ENCODE results near the gene TBX19.

The TBX19 gene

DNA sequence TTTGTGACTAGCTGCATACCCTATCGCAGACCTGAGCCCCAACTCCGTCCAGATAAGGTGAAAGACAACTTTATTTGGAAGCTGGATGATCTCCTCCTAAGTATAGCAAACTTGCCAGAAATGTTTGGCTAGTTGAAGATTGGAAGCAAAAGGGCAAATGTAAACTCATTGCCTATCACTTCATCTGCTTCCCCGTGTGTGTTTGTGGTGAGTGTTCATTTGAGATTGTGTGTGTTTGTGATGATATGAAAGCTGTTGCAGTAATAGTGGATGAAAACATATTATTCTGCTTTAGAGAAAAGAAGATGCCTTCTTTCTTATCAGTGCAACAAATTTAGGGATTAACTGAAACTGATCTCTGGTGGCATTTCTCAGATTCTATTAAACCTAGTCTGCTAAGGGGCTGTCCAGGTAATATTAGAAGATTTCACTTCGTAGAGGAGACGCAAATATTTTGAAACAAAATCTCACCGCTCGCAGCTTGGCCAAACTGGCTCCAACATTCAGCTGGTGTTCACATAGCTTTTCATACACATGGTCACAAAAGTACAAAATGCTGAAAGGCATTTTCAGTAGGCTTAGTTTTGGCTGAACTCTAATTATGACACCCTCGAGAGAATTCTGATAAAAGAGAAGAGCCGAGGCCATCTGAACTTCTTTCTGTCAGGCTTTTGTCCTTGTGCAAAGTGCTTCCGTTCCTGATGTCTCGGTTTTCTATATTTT lies 1.1 kb downstream of the TBX19 start:
- no peak for DNase-seq (ENCODE audit: low read depth)

DNA sequence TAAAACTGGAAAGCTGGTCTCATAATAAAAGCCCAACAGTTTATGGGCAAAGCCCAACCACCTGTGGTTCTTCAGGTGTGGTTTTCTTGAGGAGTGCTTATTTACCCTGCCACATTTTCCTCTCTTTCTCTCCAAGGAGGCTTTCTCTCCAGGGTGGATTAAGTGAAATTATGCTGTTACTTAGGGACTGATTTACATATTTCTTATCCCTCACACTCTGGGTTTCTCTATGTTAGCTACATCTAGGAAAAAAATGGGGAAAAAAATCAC lies 4.8 kb downstream of the TBX19 start:
- no peak for DNase-seq (ENCODE audit: low read depth)

DNA sequence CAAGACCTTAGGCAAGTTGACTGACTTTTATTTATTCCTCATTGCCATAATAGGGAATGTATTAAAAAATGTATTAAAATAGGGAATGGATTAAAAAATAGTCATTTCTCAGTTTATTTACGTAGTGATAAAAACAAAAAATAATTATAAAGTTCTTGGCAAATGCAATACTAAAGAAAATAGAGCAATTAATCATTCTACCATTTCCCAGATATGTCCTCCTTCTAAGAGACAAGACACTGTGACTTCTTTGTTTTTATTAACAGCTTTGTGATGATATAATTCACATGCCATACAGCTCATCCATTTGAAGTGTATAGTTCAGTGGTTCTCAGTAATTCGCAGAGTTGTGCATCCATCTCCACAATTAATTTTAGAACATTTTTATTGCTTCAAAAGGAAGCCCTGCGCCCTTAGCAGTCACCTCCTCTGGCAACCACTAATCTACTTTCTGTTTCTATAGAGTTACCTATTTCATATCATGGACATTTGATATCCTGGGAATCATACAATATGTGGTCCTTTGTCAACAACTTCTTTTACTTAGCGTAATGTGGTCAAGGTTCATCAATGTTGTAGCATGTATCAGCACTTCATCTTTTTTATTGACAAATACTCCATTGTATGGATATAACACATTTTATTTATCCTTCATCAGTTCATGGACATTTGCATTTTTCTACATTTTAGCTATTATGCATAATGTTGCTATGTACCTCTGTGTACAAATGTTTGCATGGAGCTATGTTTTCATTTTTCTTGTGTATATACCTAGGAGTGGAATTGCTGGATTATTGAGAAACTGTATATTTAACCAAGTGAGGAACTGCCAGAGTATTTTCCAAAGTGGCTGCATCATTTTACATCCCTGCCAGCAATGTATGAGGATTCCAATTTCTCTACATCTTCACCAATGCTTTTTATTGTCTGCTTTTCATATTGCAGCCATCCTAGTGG lies 5.6 kb downstream of the TBX19 start:
- DNase-seq (ENCODE audit: low read depth), result no peak

DNA sequence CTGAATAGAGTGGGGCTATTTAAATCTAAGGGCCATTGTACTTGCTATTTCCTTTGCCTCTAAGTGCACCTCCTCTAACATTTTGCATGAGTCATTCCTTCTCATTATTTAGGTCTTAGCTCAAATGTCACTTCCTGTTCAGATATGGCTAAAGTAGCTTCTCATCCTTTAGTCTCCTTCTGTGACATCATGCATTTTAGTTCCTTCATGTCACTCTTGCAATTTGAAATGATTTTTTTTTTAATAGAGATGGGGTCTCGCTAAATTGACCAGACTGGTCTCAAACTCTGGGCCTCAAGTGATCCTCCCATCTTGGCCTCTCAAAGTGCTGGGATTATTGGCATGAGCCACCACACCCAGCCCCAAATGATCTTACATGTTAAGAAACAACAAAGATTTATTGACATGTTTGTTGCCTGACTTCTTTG lies 6.6 kb downstream of the TBX19 start:
- no peak for DNase-seq (ENCODE audit: low read depth)

GRCh38 chr1:168288311-168289052 lies 7.8 kb downstream of the TBX19 start:
- no peak for DNase-seq (ENCODE audit: low read depth)

GRCh38 chr1:168291222-168291837 lies 10.7 kb downstream of the TBX19 start:
- no peak for DNase-seq (ENCODE audit: low read depth)

- DNase-seq (ENCODE audit: low read depth), result no peak
These were observed 12.7 kb downstream of the TBX19 start for GRCh38 chr1:168293356-168293755.

GRCh38 chr1:168295411-168296114 lies 14.9 kb downstream of the TBX19 start:
- no peak for DNase-seq (ENCODE audit: low read depth)

GRCh38 chr1:168297019-168297730 lies 16.5 kb downstream of the TBX19 start:
- no peak for DNase-seq (ENCODE audit: low read depth)

GRCh38 chr1:168298446-168298845 lies 17.8 kb downstream of the TBX19 start:
- no peak for DNase-seq (ENCODE audit: low read depth)

GRCh38 chr1:168300626-168301025 lies 19.9 kb downstream of the TBX19 start:
- DNase-seq (ENCODE audit: low read depth), result no peak

DNA sequence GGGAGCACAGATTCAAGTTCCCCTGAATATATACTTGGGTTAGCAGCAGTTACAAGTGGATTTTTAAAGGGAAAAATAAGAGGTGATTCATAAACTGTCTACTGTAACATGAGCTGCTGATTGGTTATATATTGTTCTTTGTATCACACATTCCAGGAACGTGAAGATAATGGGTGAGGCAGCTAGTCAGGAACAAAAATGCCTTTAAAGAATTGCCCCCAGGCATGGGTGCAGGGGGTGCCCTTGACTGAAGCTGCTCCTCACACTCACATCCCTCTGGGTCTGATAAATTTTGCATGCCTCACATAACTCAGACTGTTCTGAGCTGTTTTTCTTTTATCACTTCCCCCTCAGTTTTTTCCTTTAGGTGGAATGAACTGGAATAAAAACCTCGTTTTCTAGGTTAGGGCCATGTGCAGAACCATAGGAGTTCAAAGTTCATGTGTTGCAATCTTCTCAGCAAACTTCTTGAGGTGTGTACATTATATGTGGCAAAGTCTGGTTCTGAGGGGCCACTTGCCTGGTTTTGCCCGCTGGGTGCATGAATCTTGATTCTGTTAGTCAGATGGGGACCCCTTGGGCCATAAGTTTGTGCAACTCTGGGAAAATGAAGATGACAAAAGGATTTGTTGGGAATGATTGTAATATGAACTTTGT lies 21.1 kb downstream of the TBX19 start:
- no peak for DNase-seq (ENCODE audit: low read depth)

DNA sequence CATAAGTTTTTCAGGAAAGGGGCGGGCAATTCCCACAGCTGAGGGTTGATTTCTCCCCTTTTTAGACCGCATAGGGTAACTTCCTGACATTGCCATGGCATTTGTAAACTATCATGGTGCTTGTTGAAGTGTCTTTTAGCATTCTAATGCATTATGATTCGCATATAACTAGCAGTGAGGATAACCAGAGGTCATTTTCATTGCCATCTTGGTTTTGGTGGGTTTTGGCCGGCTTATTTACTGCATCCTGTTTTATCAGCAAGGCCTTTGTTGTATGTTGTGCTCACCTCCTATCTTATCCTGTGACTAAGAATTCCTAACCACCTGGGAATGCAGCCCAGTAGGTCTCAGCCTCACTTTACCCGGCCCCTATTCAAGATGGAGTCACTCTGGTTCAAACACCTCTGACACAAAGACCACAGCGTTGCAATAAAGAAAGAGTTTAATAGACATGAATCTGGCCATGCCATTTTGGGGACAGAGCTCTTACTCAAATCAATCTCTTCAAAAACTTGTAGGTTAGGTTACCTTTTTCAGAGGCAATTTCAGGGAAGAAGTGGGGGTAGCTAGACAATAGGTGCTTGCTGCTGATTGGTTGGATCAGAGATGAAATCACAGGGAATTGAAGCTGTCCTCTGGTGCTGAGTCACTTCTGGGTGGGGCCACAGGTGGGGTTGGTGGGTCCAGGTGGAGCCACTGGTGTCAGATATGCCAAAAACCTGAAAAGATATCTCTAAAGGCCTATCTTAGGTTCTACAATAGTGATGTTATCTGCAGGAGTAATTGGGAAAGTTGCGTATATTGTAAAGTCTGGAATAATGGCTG lies 23.3 kb downstream of the TBX19 start:
- no peak for DNase-seq (ENCODE audit: low read depth)

GRCh38 chr1:168304865-168305264 lies 24.2 kb downstream of the TBX19 start:
- no peak for DNase-seq (ENCODE audit: low read depth)

GRCh38 chr1:168312718-168313604 lies 32.3 kb downstream of the TBX19 start:
- DNase-seq (ENCODE audit: low read depth), result no peak

GRCh38 chr1:168316142-168316541 lies 35.5 kb downstream of the TBX19 start:
- DNase-seq (ENCODE audit: low read depth), result no peak

- DNase-seq (ENCODE audit: low read depth), result no peak
These were observed 36.6 kb downstream of the TBX19 start for GRCh38 chr1:168317309-168317708.

DNA sequence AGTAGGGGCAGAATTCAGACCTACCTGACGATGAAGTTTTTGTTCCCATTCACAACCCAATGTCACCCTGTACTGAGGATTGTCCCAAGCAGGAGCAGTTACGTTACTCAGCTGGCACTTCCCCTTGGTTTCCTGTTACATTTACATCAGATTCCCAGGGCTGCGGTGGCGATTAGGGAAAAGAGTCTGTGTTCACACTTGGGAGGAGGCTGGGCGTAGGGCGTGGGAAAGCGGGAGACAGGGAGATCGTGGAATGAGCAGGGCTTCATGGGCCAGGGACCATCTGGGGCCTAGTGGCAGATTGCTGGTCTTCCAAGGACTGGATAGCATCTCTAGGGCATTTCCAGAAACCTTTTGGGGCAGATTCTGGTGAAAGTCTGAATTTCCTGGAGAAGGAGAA lies 39.0 kb downstream of the TBX19 start:
- DNase-seq (ENCODE audit: low read depth), result no peak

DNA sequence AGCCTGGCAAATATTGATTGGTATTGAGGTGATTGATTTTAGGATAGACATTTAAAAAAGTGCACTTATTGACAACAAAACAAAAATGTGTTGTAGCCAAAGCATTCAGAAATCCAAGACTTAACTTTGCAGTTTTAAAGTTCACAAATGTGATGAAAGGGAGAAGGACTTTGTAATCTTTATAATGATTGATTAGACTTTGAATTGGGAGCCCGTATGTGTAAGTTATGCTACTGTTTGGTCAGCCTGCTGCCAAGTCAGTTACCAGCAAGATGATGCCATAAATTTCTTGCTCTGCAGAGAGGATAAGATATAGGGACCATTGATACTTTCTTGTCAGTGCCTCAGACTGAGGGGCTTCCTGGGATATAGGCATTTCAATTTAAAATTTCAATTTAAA lies 39.5 kb downstream of the TBX19 start:
- no peak for DNase-seq (ENCODE audit: low read depth)
